CD8-positive, alpha-beta memory T cell (primary cell): ENCODE results near the gene ESPN. TPM values are rescaled to one million over a fixed set of nuclear protein-coding genes. Genes with fewer than 3 reads are reported as not detected.
"Not testable (repeated sequence)": the region's sequence is repeated elsewhere in the genome, so short reads cannot be mapped to it uniquely, and the experiment has no call there.

Source experiments
- CTCF ChIA-PET: fragments of 350-600 bp; sonication (Branson Sonifier 250); formaldehyde crosslinking; loops from one replicate; lab custom pipeline; 2021; ENCODE audit warnings: antibody characterized with exemption; lab: Charles Lee
- POLR2A ChIA-PET: fragments of 350-600 bp; sonication (Branson Sonifier 250); formaldehyde crosslinking; loops from one replicate; lab custom pipeline; 2021; ENCODE audit warnings: antibody characterized with exemption; lab: Charles Lee
- DNase-seq, 5 donors: peaks; one replicate each; pipeline versions ENCODE4 v3.0.0 to v3.0.0-alpha.2; 2020 to 2022; ENCODE audit warnings: mixed read lengths in 1 of 5
- H3K27ac ChIP-seq: one replicate; pipeline ENCODE4 v1.7.0; 2013; ENCODE audit warnings: low read depth, mild to moderate bottlenecking, low read length, moderate library complexity
- H3K27me3 ChIP-seq: 2 replicates; pipeline ENCODE4 v1.7.0; 2013; ENCODE audit warnings: low read length, mild to moderate bottlenecking; ENCODE audit not compliant: insufficient read depth, poor library complexity, severe bottlenecking
- H3K36me3 ChIP-seq: 2 replicates; pipeline ENCODE4 v1.7.0; 2013; ENCODE audit warnings: mild to moderate bottlenecking, low read length, moderate library complexity; ENCODE audit not compliant: insufficient read depth
- H3K4me1 ChIP-seq: 2 replicates; pipeline ENCODE4 v1.7.0; 2013; ENCODE audit warnings: mild to moderate bottlenecking, low read length, moderate library complexity; ENCODE audit not compliant: insufficient read depth
- H3K4me3 ChIP-seq: 2 replicates; pipeline ENCODE4 v1.7.0; 2013; ENCODE audit warnings: mild to moderate bottlenecking, low read length
- H3K9me3 ChIP-seq: 2 replicates; pipeline ENCODE4 v1.7.0; 2013; ENCODE audit warnings: mild to moderate bottlenecking, low read length
- H3K27ac Mint-ChIP-seq, 8 donors: one replicate each; pipeline ENCODE4 v1.8.0; 2020 to 2021; ENCODE audit warnings: mixed read lengths in 8 of 8, mild to moderate bottlenecking in 6 of 8, inconsistent platforms in 3 of 8, moderate library complexity in 3 of 8
- H3K27me3 Mint-ChIP-seq, 2 donors: one replicate each; pipeline ENCODE4 v1.8.0; 2020 to 2021; ENCODE audit warnings: mixed read lengths in 2 of 2, mild to moderate bottlenecking in 1 of 2, moderate library complexity in 1 of 2
- H3K36me3 Mint-ChIP-seq, 3 donors: one replicate each; pipeline ENCODE4 v1.8.0; 2020 to 2021; ENCODE audit warnings: mixed read lengths in 3 of 3, inconsistent platforms in 1 of 3, mild to moderate bottlenecking in 1 of 3
- H3K4me1 Mint-ChIP-seq, 3 donors: one replicate each; pipeline ENCODE4 v1.8.0; 2020 to 2021; ENCODE audit warnings: mixed read lengths in 3 of 3, inconsistent platforms in 1 of 3, mild to moderate bottlenecking in 1 of 3
- H3K4me3 Mint-ChIP-seq, 7 donors: one replicate each; pipeline ENCODE4 v1.8.0; 2020 to 2021; ENCODE audit warnings: mixed read lengths in 7 of 7, mild to moderate bottlenecking in 6 of 7, moderate library complexity in 4 of 7, inconsistent platforms in 2 of 7
- H3K9me3 Mint-ChIP-seq, 5 donors: one replicate each; pipeline ENCODE4 v1.8.0; 2020 to 2022; ENCODE audit warnings: mixed read lengths in 5 of 5, mild to moderate bottlenecking in 3 of 5, moderate library complexity in 2 of 5, inconsistent platforms in 1 of 5
- polyA plus RNA-seq: library from polyadenylated mRNA; unstranded; fragments of 300-500 nt; fragmentation: Illumina TruSeq; gene quantifications from one replicate; pipeline ENCODE4 v1.2.3, GENCODE V29; 2021
- total RNA-seq, 2 experiments: library from RNA; stranded (reverse); gene quantifications; one replicate each; pipeline ENCODE4 v1.2.3, GENCODE V29; 2021

The ESPN gene
- total and polyA plus RNA-seq, 3 experiments from 2014 or later = 0.28 to 0.60 (median 0.48) TPM

DNA sequence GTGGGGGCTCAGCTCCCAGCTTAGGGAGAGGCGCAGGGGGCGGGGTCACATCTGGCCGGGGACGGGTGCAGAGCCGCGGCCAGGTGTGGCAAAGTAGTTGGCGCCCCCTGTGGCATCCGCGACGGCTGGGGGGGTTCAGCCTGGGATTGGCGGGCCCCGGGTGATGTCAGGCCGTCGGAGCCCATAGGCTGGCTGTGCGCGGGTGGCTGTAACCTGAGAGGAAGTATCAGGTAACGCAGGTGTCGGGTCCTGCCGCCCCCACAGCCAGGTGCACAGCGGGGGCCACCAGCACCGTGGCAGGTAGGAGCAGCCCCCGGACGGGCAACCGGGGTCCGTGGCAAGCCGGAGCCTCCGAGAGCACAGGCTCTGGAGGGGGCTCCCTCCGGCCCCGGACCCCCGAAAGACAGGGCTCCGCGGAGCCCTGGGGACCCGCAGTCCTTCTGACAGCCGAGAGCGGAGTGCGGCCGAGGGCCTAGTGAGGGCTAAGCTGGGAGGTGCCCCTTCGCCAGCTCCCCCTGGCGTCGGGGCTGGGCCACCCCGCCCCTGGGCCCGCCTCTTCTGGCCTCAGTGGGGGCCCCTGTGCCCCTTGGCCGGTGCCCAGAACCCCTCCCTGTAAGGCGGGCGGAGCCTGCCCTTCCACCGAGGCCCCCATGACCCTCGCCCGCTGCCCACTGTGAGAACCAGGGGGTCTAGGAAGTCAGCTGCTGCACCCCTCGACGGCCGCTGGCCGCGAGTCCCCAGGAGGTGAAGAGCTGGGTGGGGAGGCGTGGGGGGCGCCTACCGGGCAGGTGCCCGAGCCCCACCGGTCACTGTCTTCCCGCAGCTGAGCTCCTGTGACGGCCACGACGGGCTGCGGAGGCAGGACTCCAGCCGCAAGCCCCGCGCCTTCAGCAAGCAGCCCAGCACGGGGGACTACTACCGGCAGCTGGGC is 23.5 kb downstream of the ESPN start:
- CTCF ChIA-PET = interaction anchor here (1.0 to 3.0 kb wide), 8 partner anchors 9 to 41 kb away, joined by 3 to 21 read pairs (median 8); partner anchors contain the start of gene TNFRSF25
- Mint-ChIP-seq H3K36me3 (peaks cover 0 to 4% (median 0%) of the 10 kb centered on the region in 3 donors), H3K4me1 (peaks cover under 1 to 29% (median 14%) of the 10 kb centered on the region in 3 donors), H3K27me3 (peaks cover 39 to 57% of the 10 kb centered on the region in 2 donors), H3K4me3 (peak overlapping the region; percentile 50 to 87 (median 72)), H3K9me3 (no peaks in the 10 kb centered on the region), H3K27ac (peak overlapping the region in 1 of 8 donors; percentile 63)
- Histone ChIP-seq H3K27me3 (peaks cover 29% of the 10 kb centered on the region), H3K36me3 (no peaks in the 10 kb centered on the region), H3K27ac (no peak overlapping the region), H3K9me3 (no peaks in the 10 kb centered on the region), H3K4me1 (peaks cover 13% of the 10 kb centered on the region), H3K4me3 (peak overlapping the region; percentile 22)
- peak; percentile 35 to 75 (median 58) for DNase-seq
- POLR2A ChIA-PET = interaction anchor here (1.0 to 2.8 kb wide), 2 partner anchors 12 to 43 kb away, joined by 3 to 21 read pairs; no protein-coding TSS in a partner anchor

DNA sequence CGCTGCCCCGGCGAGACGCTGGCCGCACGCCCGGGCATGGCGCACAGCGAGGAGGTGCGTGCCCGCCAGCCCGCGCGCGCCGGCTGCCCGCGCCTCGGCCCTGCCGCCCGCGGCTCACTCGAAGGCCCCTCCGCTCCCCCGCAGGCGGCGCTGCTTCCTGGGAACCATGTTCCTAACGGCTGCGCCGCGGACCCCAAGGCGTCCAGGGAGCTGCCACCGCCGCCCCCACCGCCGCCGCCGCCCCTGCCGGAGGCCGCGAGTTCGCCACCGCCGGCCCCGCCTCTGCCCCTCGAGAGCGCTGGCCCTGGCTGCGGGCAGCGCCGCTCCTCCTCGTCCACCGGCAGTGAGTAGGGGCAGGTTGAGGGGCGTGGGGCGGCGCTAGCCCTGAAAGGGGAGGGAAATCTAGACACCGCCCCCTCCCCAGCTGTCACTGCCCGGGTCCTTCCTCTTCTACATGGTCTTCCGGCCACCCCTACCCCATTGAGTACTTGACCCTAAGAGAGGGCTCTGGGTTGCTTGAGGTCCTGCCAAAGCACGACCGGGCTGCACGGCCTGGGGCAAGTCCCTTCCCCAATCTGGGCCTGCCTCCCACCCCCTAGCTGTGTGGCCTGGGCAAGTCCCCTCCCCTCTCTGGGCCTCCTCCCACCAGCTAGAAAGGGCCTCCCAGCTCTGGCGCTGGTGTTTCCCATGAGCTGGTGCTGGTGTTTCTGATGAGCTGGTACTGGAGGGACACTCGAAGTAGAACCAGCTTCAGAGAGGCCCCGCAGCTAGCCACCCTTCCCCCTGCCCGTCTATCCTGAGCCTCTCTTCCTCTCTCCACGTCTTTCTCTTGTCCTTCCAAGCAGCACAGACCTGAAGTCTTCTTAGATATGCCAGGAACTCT is 24.4 kb downstream of the ESPN start:
- DNase-seq = no peak

DNA sequence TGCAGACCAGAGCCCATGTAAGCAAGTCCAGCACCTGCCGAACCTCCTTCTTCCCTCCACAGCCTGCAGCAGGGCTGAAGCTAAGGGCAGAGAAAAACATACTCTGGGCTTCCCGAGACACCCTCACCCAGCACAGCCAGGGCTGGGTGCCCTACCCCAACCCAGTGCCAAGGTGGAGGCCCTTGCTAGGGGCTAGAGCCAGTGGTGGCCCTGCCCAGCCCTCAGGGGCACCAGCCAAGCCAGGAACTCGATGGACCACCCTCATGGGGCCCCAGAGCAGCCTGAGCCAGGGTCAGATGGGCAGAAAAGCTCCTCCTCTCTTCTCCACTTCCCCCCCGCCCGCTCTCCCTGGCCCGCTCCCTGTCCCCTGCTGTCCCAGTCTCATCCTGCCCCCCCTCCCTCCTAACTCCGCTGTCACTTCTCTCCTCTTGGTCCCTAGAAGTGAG is 25.5 kb downstream of the ESPN start:
- H3K4me3 ChIP-seq = no peak overlapping the region
- no peaks in the 10 kb centered on the region for H3K9me3 ChIP-seq
- DNase-seq = no peak
- peaks cover 24% of the 10 kb centered on the region for H3K27me3 ChIP-seq
- Mint-ChIP-seq H3K27me3 (peaks cover 39 to 54% of the 10 kb centered on the region in 2 donors), H3K4me3 (peak overlapping the region in 1 of 7 donors; percentile 41), H3K9me3 (no peaks in the 10 kb centered on the region), H3K27ac (peak overlapping the region in 1 of 8 donors; percentile 27), H3K36me3 (peaks cover 0 to under 1% (median 0%) of the 10 kb centered on the region in 3 donors), H3K4me1 (peaks cover 6 to 39% (median 15%) of the 10 kb centered on the region in 3 donors)
- ChIA-PET CTCF (interaction anchor here (1.4 to 3.4 kb wide), 5 partner anchors 9 to 101 kb away, joined by 3 to 21 read pairs (median 15); no protein-coding TSS in a partner anchor), POLR2A (interaction anchor here (2.8 kb wide), 1 partner anchor 10 kb away, joined by 21 read pairs; no protein-coding TSS in a partner anchor)
- H3K27ac ChIP-seq = no peak overlapping the region
- H3K4me1 ChIP-seq = peaks cover 13% of the 10 kb centered on the region
- H3K36me3 ChIP-seq = no peaks in the 10 kb centered on the region

More for the DNA sequence above, 24.4 kb downstream of the ESPN start:
- H3K9me3 Mint-ChIP-seq = no peaks in the 10 kb centered on the region
- peaks cover 6 to 38% (median 18%) of the 10 kb centered on the region in 3 donors for H3K4me1 Mint-ChIP-seq
- Histone ChIP-seq H3K27ac (no peak overlapping the region), H3K4me1 (peaks cover 13% of the 10 kb centered on the region), H3K27me3 (peaks cover 29% of the 10 kb centered on the region), H3K9me3 (no peaks in the 10 kb centered on the region), H3K4me3 (no peak overlapping the region), H3K36me3 (no peaks in the 10 kb centered on the region)
- H3K36me3 Mint-ChIP-seq = peaks cover 0 to 4% (median 0%) of the 10 kb centered on the region in 3 donors
- ChIA-PET CTCF (interaction anchor here (1.0 to 3.4 kb wide), 7 partner anchors 10 to 40 kb away, joined by 3 to 21 read pairs (median 12); partner anchors contain the start of gene TNFRSF25), POLR2A (interaction anchor here (1.0 to 2.8 kb wide), 3 partner anchors 11 to 42 kb away, joined by 3 to 21 read pairs (median 3); partner anchors contain the start of gene TNFRSF25)
- H3K27me3 Mint-ChIP-seq = peaks cover 45 to 61% of the 10 kb centered on the region in 2 donors
- peak overlapping the region in 6 of 8 donors; percentile 3 to 77 (median 18) for H3K27ac Mint-ChIP-seq
- peak overlapping the region; percentile 30 to 86 (median 59) for H3K4me3 Mint-ChIP-seq

GRCh38 chr1:6450486-6450885 is 25.9 kb downstream of the ESPN start:
- H3K27ac ChIP-seq, H3K4me3 ChIP-seq, H3K36me3 ChIP-seq, H3K9me3 ChIP-seq, H3K36me3 Mint-ChIP-seq, H3K9me3 Mint-ChIP-seq, DNase-seq: not testable (repeated sequence)
- Histone ChIP-seq H3K27me3 (peaks cover 24% of the 10 kb centered on the region), H3K4me1 (peaks cover 13% of the 10 kb centered on the region)
- Mint-ChIP-seq H3K4me3 (peak overlapping the region in 2 of 7 donors; percentile 32 to 58), H3K4me1 (peaks cover 6 to 38% (median 15%) of the 10 kb centered on the region in 3 donors), H3K27ac (peak overlapping the region in 2 of 8 donors; percentile 17 to 55), H3K27me3 (peaks cover 36 to 52% of the 10 kb centered on the region in 2 donors)
- POLR2A ChIA-PET = interaction anchor here (2.8 kb wide), 1 partner anchor 10 kb away, joined by 21 read pairs; no protein-coding TSS in a partner anchor
- CTCF ChIA-PET = interaction anchor here (1.1 to 3.4 kb wide), 5 partner anchors 9 to 102 kb away, joined by 3 to 21 read pairs (median 8); no protein-coding TSS in a partner anchor

GRCh38 chr1:6450943-6451373 is 26.4 kb downstream of the ESPN start:
- peaks cover 24% of the 10 kb centered on the region for H3K27me3 ChIP-seq

DNA sequence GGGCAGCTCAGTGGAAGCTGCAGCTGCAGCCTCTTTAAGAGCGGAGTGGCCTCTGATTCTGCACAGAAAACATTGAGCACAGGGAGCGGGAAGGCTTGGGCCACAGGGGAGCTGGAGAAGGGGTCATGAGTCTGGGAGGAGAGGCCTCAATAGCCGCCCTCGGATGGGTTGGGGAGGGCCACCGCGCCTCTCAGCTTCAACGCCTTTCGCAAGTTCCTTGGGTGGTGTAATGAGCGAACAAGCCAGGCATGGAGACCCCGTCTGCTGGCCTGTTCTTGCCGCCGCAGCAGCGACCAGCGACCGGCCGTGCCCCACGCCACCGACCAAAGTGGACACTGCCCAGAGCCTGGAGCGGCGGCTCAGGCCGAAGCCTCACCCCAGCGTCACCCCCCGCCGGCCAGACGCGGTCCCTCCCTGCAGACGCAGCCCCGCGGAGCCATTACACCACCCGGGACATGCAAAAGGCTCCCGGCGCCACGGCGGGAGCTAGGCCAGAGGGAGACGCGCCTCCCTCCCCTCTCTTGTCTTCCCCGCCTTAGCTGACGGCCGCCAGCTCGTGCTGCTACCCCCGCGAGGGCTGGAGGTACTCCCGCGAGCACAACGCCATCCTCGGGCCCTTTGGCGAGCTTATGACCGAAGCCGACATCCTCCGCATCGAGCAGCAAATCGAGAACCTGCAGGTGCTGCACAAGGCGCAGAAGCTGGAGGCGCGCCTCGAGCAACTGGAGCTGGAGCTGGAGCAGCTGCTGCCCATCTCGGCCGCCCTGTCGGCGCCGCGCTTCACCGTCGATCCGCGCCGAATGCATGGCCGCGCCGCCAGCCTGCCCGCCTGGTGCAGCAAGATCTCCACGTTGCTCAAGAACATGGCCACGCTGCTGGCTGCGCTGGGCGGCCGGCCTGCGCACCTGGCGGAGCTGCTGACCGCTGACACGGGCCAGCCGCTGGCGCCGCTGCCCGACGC is 29.6 kb downstream of the ESPN start:
- H3K4me1 ChIP-seq, DNase-seq, H3K27ac Mint-ChIP-seq, H3K9me3 ChIP-seq, H3K27ac ChIP-seq, H3K36me3 Mint-ChIP-seq, H3K36me3 ChIP-seq, H3K4me3 ChIP-seq, H3K9me3 Mint-ChIP-seq: not testable (repeated sequence)
- H3K4me1 Mint-ChIP-seq = peaks cover 11 to 42% (median 12%) of the 10 kb centered on the region in 3 donors
- H3K4me3 Mint-ChIP-seq = peak overlapping the region in 2 of 7 donors; percentile 41 to 71
- H3K27me3 Mint-ChIP-seq = peaks cover 26 to 42% of the 10 kb centered on the region in 2 donors
- POLR2A ChIA-PET = interaction anchor here (0.9 kb wide), 2 partner anchors 11 to 12 kb away, joined by 4 read pairs; partner anchors contain the start of gene TNFRSF25
- CTCF ChIA-PET = interaction anchor here (1.0 to 2.2 kb wide), 13 partner anchors 8 to 208 kb away, joined by 3 to 14 read pairs (median 4); partner anchors contain the start of gene PLEKHG5
- peaks cover 12% of the 10 kb centered on the region for H3K27me3 ChIP-seq

More at GRCh38 chr1:6450943-6451373, 26.4 kb downstream of the ESPN start:
- POLR2A ChIA-PET = no interaction called here
- Histone ChIP-seq H3K4me3 (no peak overlapping the region), H3K9me3 (no peaks in the 10 kb centered on the region), H3K36me3 (no peaks in the 10 kb centered on the region), H3K4me1 (peaks cover 13% of the 10 kb centered on the region), H3K27ac (no peak overlapping the region)
- H3K27me3 Mint-ChIP-seq = peaks cover 35 to 50% of the 10 kb centered on the region in 2 donors
- H3K36me3 Mint-ChIP-seq = no peaks in the 10 kb centered on the region
- peak overlapping the region in 2 of 8 donors; percentile 17 to 74 for H3K27ac Mint-ChIP-seq
- H3K4me1 Mint-ChIP-seq = peaks cover 6 to 40% (median 15%) of the 10 kb centered on the region in 3 donors
- DNase-seq = no peak
- CTCF ChIA-PET = interaction anchor here (1.0 to 3.4 kb wide), 5 partner anchors 8 to 102 kb away, joined by 3 to 19 read pairs (median 3); no protein-coding TSS in a partner anchor
- H3K9me3 Mint-ChIP-seq = no peaks in the 10 kb centered on the region
- peak overlapping the region in 2 of 7 donors; percentile 32 to 58 for H3K4me3 Mint-ChIP-seq
